ENCODE measurements around the gene NSD2. TPM values are rescaled to one million over a fixed set of nuclear protein-coding genes. Genes with fewer than 3 reads are reported as not detected.

Gene NSD2
- total RNA-seq, 1 experiment from 2014 or later: 71.9 TPM

GRCh38 chr4:1945124-1945895 is 74.1 kb downstream of the NSD2 start:
- no peak for DNase-seq (ENCODE audit: low read depth)

- no peak for DNase-seq (ENCODE audit: low read depth)
Measured at GRCh38 chr4:1945912-1946311, 74.7 kb downstream of the NSD2 start.

- no peak for DNase-seq (ENCODE audit: low read depth)
Measured at GRCh38 chr4:1948232-1948631, 77.0 kb downstream of the NSD2 start.

- DNase-seq (ENCODE audit: low read depth): no peak
Measured at GRCh38 chr4:1948892-1949436, 77.8 kb downstream of the NSD2 start.

GRCh38 chr4:1950369-1950768 is 79.2 kb downstream of the NSD2 start:
- no peak for DNase-seq (ENCODE audit: low read depth)

- no peak for DNase-seq (ENCODE audit: low read depth)
Measured at GRCh38 chr4:1952058-1952700, 81.0 kb downstream of the NSD2 start.

GRCh38 chr4:1952719-1953118 is 81.5 kb downstream of the NSD2 start:
- no peak for DNase-seq (ENCODE audit: low read depth)

- no peak for DNase-seq (ENCODE audit: low read depth)
Measured at GRCh38 chr4:1953335-1953734, 82.1 kb downstream of the NSD2 start.

GRCh38 chr4:1956631-1957030 is 85.4 kb downstream of the NSD2 start:
- no peak for DNase-seq (ENCODE audit: low read depth)

- DNase-seq (ENCODE audit: low read depth): no peak
Measured at GRCh38 chr4:1958276-1959103, 87.3 kb downstream of the NSD2 start.

- DNase-seq (ENCODE audit: low read depth): no peak
Measured at GRCh38 chr4:1959104-1959384, 87.9 kb downstream of the NSD2 start.

GRCh38 chr4:1960170-1960825 is 89.1 kb downstream of the NSD2 start:
- no peak for DNase-seq (ENCODE audit: low read depth)

- DNase-seq (ENCODE audit: low read depth): no peak
Measured at GRCh38 chr4:1961038-1961437, 89.8 kb downstream of the NSD2 start.

GRCh38 chr4:1961563-1961962 is 90.4 kb downstream of the NSD2 start:
- DNase-seq (ENCODE audit: low read depth): no peak

GRCh38 chr4:1962980-1963379 is 91.8 kb downstream of the NSD2 start:
- DNase-seq (ENCODE audit: low read depth): no peak

GRCh38 chr4:1964443-1964842 is 93.2 kb downstream of the NSD2 start:
- DNase-seq (ENCODE audit: low read depth): no peak

- no peak for DNase-seq (ENCODE audit: low read depth)
Measured at GRCh38 chr4:1964971-1965370, 93.8 kb downstream of the NSD2 start.

- no peak for DNase-seq (ENCODE audit: low read depth)
Measured at GRCh38 chr4:1967512-1968149, 96.4 kb downstream of the NSD2 start.

GRCh38 chr4:1968686-1969295 is 97.6 kb downstream of the NSD2 start:
- DNase-seq (ENCODE audit: low read depth): no peak

- DNase-seq (ENCODE audit: low read depth): no peak
Measured at GRCh38 chr4:1969928-1970723, 98.9 kb downstream of the NSD2 start.
